RPMI8226 (cell line): Measurements from ENCODE around the gene C2CD2L.
"Not testable (repeated sequence)": the region's sequence is repeated elsewhere in the genome, so short reads cannot be mapped to it uniquely, and the experiment has no call there.

ENCODE experiments used
- DNase-seq: peaks from one replicate; pipeline ENCODE4 v3.0.0-alpha.2; 2015

C2CD2L gene

DNA sequence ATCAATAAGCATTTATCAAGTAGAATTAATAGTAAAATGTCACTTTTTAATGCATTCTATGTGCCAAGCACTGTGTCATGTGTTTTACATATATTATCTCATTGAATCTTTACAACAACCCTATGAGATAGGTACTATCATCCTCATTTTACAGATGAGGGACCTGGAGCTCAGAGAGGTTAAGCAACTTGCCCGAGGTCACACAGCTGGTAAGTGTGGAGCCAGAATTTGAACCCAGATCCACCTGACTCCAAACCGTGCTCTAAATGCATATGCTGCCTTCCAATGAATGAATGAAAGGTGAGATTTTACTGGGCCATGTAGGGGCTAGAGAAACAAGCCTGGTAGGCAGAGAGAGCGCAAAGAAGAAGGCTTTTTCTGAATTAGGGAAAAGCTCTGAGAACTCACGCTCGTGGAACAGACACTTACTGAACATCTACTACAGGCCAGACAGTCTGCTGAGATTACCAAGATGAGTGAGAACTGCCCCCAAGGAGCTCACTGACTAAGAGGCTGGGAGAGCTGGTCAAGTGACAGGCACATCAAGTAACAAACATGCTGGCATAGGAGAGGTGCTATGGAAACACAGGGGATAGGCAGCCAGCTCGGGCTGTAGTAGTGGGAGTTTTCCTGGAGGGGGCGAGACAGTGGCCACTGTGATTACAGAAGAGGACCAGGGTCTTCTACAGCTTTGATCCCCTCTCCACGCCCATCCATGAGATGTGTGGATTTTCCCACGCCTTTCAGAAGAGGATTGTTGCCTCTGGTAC, 46.1 kb downstream of the C2CD2L start:
- no peak for DNase-seq

DNA sequence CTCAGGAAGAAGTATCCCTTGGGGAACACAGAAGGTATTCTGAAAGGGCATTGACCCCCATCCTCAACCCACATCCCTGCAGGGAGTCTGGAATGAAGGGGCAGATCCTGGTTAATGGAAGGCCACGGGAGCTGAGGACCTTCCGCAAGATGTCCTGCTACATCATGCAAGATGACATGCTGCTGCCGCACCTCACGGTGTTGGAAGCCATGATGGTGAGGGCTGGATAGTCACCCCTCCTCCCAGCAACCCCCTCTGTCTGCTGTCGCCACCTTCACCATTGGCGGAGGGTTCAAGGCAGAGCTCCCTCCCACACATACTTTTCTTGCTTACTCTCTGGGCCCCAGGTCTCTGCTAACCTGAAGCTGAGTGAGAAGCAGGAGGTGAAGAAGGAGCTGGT, 47.0 kb downstream of the C2CD2L start:
- no peak for DNase-seq

DNA sequence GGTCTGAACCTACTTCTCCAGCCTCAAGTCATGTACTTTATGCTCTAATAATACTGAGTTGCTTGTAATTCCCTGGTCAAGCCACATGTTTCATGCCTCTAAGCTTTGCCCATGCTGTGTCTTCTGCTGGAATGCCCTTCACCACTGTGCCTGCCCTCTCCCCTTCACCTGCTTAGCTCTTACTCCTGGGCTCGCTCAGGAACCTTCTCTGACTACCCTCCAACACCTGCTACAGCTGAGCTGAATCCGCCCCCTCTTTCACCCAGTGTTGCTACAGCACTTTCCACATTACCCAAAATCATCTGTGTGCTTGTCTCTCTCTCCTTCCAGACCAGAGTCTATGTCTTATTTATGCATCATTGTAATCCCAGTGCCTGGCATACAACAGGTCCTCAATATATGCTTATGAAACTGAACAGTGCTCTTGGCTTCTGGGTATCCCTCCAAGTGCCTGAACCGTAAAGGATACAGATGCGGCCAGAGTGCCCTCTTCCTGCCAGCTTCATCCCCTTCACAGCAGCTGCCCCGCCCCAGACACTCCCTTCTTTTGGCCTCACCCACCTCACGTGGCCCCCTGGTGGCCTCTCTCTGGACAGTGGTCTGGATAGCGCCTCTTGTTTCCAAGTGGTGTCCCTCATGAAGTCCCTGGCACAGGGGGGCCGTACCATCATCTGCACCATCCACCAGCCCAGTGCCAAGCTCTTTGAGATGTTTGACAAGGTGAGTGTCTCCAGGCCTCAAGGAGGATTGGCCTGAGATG, 48.8 kb downstream of the C2CD2L start:
- DNase-seq: peak; percentile 64

DNA sequence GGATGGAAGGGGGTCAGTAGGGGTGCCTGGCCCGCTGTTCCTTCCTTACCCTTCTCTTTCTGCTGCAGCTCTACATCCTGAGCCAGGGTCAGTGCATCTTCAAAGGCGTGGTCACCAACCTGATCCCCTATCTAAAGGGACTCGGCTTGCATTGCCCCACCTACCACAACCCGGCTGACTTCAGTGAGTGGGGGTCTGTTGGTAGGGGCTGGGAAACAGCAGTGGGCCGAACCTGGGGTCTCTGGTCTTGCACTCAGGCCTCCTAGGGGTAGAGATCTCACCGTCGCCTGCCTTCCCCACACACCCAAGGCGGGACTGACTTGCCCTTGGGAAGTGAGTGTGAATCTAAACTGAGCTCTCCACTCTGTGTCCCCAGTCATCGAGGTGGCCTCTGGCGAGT, 49.4 kb downstream of the C2CD2L start:
- DNase-seq: no peak

DNA sequence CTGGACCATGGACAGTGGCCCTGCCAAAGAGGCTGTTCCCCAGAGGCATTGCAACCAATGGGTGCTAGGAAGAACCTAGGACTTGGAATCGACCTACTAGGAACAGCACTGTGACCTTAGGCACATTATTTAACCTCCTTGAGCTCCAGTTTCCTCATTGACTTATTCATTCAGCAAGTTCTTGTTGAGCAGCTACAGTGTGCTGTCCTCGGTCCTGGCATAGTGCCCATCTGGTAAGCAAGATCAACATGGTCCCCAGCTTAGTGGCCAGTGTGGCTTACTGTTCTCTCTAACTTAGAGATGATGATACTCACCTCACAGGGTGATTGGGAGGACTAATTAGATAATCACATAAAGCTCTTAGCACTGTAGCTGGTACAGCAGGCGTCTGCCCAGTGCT, 49.9 kb downstream of the C2CD2L start:
- no peak for DNase-seq

DNA sequence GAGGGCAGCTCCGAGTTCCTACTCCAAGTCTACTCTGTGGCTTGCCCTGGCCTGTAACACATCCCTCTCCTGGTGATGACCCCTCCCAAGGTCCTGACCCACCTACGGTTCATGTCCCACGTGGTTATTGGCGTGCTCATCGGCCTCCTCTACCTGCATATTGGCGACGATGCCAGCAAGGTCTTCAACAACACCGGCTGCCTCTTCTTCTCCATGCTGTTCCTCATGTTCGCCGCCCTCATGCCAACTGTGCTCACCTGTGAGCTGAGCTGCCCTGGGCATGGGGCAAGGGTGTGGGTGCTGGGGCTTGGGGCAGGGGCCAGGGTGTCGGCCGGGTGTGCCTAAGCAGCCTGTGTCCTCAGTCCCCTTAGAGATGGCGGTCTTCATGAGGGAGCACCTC, 51.3 kb downstream of the C2CD2L start:
- no peak for DNase-seq

DNA sequence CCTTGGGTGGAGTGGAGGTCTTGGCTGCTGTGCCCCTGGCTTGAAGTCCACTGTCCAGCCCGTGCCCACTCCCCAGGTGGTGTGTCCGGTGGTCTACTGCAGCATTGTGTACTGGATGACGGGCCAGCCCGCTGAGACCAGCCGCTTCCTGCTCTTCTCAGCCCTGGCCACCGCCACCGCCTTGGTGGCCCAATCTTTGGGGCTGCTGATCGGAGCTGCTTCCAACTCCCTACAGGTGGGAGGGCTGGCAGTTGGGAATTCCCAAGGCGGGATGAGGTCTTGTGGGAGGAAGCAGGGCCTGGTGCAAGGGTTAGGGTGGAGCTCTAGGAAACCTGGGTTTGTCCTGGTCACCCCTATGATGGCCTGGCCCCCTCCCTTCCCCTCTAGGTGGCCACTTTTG, 53.0 kb downstream of the C2CD2L start:
- DNase-seq: no peak

DNA sequence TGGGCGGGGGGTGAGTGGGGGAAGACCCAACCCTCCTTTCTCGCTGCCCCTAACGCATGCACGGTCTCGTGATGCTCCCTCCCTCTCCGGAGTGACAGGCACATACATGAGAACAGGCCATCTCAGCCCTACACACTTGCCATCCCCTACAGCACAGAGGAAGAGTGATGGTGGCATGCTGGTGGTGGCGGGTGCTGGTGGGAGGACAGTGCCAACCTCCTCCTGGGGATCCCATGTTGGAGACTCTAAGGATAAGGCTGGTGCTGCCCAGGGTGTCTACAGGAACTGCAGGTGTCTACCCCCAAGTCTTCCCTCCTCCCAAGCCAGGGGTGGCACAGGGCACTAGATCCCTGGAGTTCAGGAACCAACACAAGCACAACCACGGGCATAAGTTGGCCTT, 54.7 kb downstream of the C2CD2L start:
- no peak for DNase-seq

DNA sequence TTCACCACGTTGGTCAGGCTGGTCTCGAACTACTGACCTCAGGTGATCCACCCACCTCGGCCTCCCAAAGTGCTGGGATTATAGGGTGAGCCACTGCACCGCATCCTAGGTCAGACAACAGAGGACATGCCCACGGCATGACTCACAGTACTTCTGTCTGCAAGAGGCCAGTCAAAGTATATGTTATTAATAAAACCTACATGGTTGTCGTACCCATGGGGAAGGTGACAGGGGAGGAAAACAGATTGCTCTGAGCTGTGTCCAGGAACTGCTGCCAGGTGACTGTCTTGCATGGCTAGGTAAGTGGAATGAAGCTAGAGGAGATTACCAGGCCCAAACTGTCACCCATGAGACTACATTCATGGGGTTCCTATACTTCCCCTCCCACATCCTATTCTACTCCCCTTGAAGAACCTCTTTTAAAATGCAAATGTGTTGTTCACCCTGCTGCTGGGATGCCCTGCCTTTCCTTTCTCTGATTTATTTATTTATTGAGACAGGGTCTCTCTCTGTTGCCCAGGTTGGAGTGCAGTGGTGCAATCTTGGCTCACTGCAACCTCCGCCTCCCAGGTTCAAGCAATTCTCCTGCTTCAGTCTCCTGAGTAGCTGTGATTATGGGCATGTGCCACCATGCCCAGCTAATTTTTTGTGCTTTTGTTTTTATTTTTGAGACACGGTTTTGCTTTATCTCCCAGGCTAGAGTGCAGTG, 59.4 kb downstream of the C2CD2L start:
- DNase-seq: no peak

DNA sequence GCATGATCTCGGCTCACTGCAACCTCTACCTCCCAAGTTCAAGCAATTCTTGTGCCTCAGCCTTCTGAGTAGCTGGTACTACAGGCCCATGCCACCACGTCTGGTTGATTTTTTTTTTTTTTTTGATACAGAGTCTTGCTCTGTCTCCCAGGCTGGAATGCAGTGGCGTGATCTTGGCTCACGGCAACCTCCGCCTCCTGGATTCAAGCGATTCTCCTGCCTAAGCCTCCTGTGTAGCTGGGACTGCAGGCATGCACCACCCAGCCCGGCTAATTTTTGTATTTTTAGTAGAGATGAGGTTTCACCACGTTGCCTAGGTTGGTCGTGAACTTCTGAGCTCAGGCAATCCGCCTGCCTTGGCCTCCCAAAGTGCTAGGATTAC, 59.9 kb downstream of the C2CD2L start:
- not testable (repeated sequence) for DNase-seq

DNA sequence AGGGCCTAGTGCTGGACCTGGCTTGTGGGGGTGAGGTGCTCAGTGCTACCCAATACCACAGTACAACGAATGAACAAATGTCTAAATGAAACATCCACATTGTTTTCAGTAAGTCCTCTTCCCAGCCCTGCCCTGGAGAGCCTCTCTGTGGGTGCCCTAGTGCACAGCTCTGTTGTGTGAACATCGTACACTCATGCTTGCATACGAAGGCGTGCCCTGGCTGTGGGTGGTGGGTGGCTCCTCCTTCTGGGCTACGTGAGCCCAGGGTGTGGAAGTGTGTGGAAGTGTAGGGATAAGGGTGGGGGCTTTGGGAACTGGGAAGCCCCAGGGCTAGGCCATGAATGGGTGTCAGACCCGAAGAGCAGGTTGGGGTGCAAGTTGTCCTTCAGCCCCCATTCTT, 60.8 kb downstream of the C2CD2L start:
- DNase-seq: no peak
